ENCODE results near the gene ZBTB42. TPM values are rescaled to one million over a fixed set of nuclear protein-coding genes. Genes with fewer than 3 reads are reported as not detected.

The ZBTB42 gene
- total and polyA plus RNA-seq, 2 of the 13 experiments (the other 11 are each of a cell fraction or from before 2014, with no cell fraction given): 2.8 to 4.2 TPM

- TF ChIP-seq MTERF4 (CRISPR knock-in tag; IDR thresholded peaks at IDR 0.05): no peak
- peak; percentile 46 for TF ChIP-seq RBFOX2 (IDR thresholded peaks at IDR 0.05; ENCODE audit: low read depth, low read length)
- TF ChIP-seq ZNF251 (CRISPR knock-in tag; IDR thresholded peaks at IDR 0.05): no peak
- peak; percentile 24; the same call in 1 of the 2 replicates for TF ChIP-seq YEATS4 (CRISPR knock-in tag; IDR thresholded peaks at IDR 0.05; ENCODE audit: borderline replicate concordance)
- TF ChIP-seq ZFP90 (CRISPR knock-in tag; IDR thresholded peaks at IDR 0.05; ENCODE audit: borderline replicate concordance): 0 out of 2 replicates have a peak, but pooled peaks have one; percentile 16
- no peak for TF ChIP-seq ZNF280D (CRISPR knock-in tag; IDR thresholded peaks at IDR 0.05)
- no peak for TF ChIP-seq RFX1 (IDR thresholded peaks at IDR 0.05)
- 0 out of 2 replicates have a peak, but pooled peaks have one; percentile 41 for TF ChIP-seq ZNF614 (CRISPR knock-in tag; IDR thresholded peaks at IDR 0.05; ENCODE audit: borderline replicate concordance)
- TF ChIP-seq REL (CRISPR knock-in tag; conservative IDR thresholded peaks at IDR 0.05): no peak
- TF ChIP-seq ZNF703 (CRISPR knock-in tag; IDR thresholded peaks at IDR 0.05; ENCODE audit: borderline replicate concordance): no peak
- 0 out of 2 replicates have a peak, but pooled peaks have one; percentile 47 for TF ChIP-seq ZBTB20 (CRISPR knock-in tag; IDR thresholded peaks at IDR 0.05; ENCODE audit: borderline replicate concordance, low read depth)
- TF ChIP-seq FLYWCH1 (CRISPR knock-in tag; IDR thresholded peaks at IDR 0.05): no peak
- TF ChIP-seq, protein P1, sequence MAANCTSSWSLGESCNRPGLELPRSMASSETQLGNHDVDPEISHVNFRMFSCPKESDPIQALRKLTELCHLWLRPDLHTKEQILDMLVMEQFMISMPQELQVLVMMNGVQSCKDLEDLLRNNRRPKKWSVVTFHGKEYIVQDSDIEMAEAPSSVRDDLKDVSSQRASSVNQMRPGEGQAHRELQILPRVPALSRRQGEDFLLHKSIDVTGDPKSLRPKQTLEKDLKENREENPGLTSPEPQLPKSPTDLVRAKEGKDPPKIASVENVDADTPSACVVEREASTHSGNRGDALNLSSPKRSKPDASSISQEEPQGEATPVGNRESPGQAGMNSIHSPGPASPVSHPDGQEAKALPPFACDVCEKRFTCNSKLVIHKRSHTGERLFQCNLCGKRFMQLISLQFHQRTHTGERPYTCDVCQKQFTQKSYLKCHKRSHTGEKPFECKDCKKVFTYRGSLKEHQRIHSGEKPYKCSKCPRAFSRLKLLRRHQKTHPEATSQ (CRISPR knock-in tag; IDR thresholded peaks at IDR 0.05; ENCODE audit: borderline replicate concordance): no peak
- TF ChIP-seq KDM3A (CRISPR knock-in tag; IDR thresholded peaks at IDR 0.05; ENCODE audit: low read depth): 0 out of 2 replicates have a peak, but pooled peaks have one; percentile 44
- TF ChIP-seq ZBTB4 (CRISPR knock-in tag; IDR thresholded peaks at IDR 0.05; ENCODE audit: borderline replicate concordance): 0 out of 2 replicates have a peak, but pooled peaks have one; percentile 49
- TF ChIP-seq ZBTB26 (CRISPR knock-in tag; IDR thresholded peaks at IDR 0.05; ENCODE audit: borderline replicate concordance): 0 out of 2 replicates have a peak, but pooled peaks have one; percentile 17
- no peak for TF ChIP-seq ZNF337 (CRISPR knock-in tag; IDR thresholded peaks at IDR 0.05; ENCODE audit: borderline replicate concordance, low read depth)
Measured at GRCh38 chr14:104827177-104828055, 26.5 kb downstream of the ZBTB42 start (continued).

Measured in HepG2 (cell line).